Neural progenitor cell (in vitro differentiated cells): ENCODE measurements around the gene SLC3A2. TPM values are rescaled to one million over a fixed set of nuclear protein-coding genes. Genes with fewer than 3 reads are reported as not detected.

Experiments used
- small RNA-seq: library from RNA; depleted of rRNA; stranded (forward); fragments of <200 nt; gene quantifications from one replicate; pipeline ENCODE3, GENCODE V24; 2015
- total RNA-seq: library from RNA; depleted of rRNA; stranded (reverse); fragments of >200 nt; gene quantifications from 2 replicates; pipeline ENCODE4 v1.2.3, GENCODE V29; 2015; ENCODE audit warnings: low replicate concordance

SLC3A2 gene
- total RNA-seq, 1 donor from 2014 or later, result 99.8 TPM

Small RNAs within 50 kb of the gene (small RNA-seq; reads per million reads assigned to genes)
- gene RF00099, result not detected
- not detected for gene RN7SL259P
- not detected for gene SNORD22
- gene SNORD26, result not detected
- gene SNORD27, result not detected
- not detected for gene SNORD28
- gene SNORD30, result 3,128 reads per million, percentile 100 among the genes with 10 or more reads in this experiment

Other genes with a start within 250 kb of the SLC3A2 start
- 202 and 292 TPM in 2 replicates for gene GANAB, start 234.3 kb upstream of the SLC3A2 start, total RNA-seq
- 7.8 and 21.3 TPM in 2 replicates for gene INTS5, start 227.6 kb upstream of the SLC3A2 start, total RNA-seq
- gene C11orf98, start 215.7 kb upstream of the SLC3A2 start, total RNA-seq, result 51.5 and 73.3 TPM in 2 replicates
- 4.3 and 6.7 TPM in 2 replicates for gene CSKMT, start 215.6 kb upstream of the SLC3A2 start, total RNA-seq
- 5.7 and 11.7 TPM in 2 replicates for gene UQCC3, start 209.2 kb upstream of the SLC3A2 start, total RNA-seq
- 3.4 and 4.0 TPM in 2 replicates for gene LBHD1, start 208.6 kb upstream of the SLC3A2 start, total RNA-seq
- gene UBXN1, start 201.8 kb upstream of the SLC3A2 start, total RNA-seq, result 60.7 and 129 TPM in 2 replicates
- 0.40 TPM in 1 of 2 replicates, not detected in the other for gene LRRN4CL, start 191.4 kb upstream of the SLC3A2 start, total RNA-seq
- gene BSCL2, start 173.5 kb upstream of the SLC3A2 start, total RNA-seq, result 34.6 and 63.1 TPM in 2 replicates
- 2.0 TPM in 1 of 2 replicates, not detected in the other for gene GNG3, start 173.2 kb upstream of the SLC3A2 start, total RNA-seq
- gene HNRNPUL2, start 153.4 kb upstream of the SLC3A2 start, total RNA-seq, result 30.9 and 32.5 TPM in 2 replicates
- 55.7 and 78.4 TPM in 2 replicates for gene TTC9C, start 152.4 kb upstream of the SLC3A2 start, total RNA-seq
- 9.2 and 22.8 TPM in 2 replicates for gene ZBTB3, start 126.7 kb upstream of the SLC3A2 start, total RNA-seq
- 88.7 and 117 TPM in 2 replicates for gene POLR2G, start 119.3 kb upstream of the SLC3A2 start, total RNA-seq
- 28.9 and 39.9 TPM in 2 replicates for gene TAF6L, start 109.5 kb upstream of the SLC3A2 start, total RNA-seq
- 24.5 and 40.4 TPM in 2 replicates for gene TMEM179B, start 93.5 kb upstream of the SLC3A2 start, total RNA-seq
- 9.9 and 38.9 TPM in 2 replicates for gene TMEM223, start 88.9 kb upstream of the SLC3A2 start, total RNA-seq
- gene NXF1, start 75.5 kb upstream of the SLC3A2 start, total RNA-seq, result 23.6 and 36.5 TPM in 2 replicates
- gene STX5, start 48.8 kb upstream of the SLC3A2 start, total RNA-seq, result 30.2 and 32.9 TPM in 2 replicates
- not detected in 2 replicates for gene TEX54, start 48.1 kb upstream of the SLC3A2 start, total RNA-seq
- gene WDR74, start 41.3 kb upstream of the SLC3A2 start, total RNA-seq, result 40.0 and 47.4 TPM in 2 replicates
- not detected in 2 replicates for gene CHRM1, start 40.5 kb downstream of the SLC3A2 start, total RNA-seq
- not detected in 2 replicates for gene SLC22A6, start 104.1 kb downstream of the SLC3A2 start, total RNA-seq
- not detected in 2 replicates for gene SLC22A8, start 134.9 kb downstream of the SLC3A2 start, total RNA-seq